UCSD-AML1 (cell line): ENCODE data around the gene ITGB1BP1.
A peak's percentile ranks its signal among the peaks of the same experiment; 100 is the strongest.

Experiments
- DNase-seq: peaks from one replicate; lab custom pipeline; 2025; ENCODE audit not compliant: unreplicated experiment; lab: John Stamatoyannopoulos, UW

The ITGB1BP1 gene

DNA sequence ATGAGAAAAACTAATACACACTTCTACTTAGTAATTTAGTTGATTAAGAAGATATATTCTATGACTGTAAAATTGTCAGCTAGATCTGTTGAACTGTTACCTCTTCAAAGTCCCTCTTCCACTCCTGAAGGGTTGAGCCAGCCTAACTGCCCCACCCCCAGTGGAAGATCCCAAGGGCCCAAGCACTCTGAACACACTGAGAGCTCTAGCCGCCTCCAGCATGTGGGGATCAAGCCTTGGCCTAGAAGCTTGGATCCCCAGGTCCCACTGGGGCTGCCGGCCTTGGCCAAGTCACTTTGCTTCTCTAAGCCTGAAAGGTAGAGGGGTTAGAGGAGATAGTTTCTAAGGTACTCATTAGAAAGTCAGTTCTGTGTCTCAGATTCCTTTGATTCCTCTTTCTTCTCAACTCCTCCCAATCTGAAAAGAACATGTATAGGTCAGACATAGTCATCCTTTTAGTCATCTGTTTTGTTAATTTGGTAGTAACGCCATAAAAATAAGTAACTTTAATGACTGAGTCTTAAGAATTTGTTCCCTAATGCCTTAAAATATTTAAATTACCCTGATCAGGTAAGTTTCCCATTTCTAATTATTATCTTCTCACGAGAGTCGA is 5.7 kb upstream of the ITGB1BP1 start:
- no peak for DNase-seq

DNA sequence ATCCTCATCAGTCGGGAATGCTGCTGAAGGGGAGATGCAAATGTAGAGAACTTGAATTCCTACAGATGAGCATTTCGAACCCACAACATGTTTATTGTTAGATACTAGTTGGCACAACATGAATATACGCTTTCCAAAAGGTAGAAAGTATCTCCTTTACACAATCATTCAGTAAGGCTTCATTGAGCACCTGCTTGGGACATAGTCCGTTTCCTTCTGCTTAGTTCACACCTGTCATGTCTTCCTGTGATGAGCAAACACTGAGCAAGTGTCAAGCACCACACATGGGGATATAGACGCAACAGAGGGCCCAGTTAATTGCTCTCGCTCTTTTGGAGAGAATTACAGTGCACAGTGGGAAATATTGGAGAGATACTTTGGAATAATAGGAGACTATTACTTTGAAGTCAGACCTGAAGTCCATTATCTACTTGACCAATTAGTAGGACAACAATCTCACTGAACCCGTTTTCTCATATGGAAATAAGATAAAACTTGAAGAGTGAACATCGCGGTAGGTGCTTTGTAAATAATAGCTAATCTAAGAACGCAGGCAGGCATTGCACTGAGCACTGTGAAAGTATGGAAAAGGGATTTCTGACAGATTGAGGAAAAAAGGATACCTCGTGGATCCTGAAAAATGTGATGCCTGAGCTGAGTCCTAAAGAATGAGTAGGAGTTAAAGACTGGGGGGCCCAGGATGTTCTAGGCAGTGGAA is 1.3 kb upstream of the ITGB1BP1 start:
- DNase-seq, result no peak

DNA sequence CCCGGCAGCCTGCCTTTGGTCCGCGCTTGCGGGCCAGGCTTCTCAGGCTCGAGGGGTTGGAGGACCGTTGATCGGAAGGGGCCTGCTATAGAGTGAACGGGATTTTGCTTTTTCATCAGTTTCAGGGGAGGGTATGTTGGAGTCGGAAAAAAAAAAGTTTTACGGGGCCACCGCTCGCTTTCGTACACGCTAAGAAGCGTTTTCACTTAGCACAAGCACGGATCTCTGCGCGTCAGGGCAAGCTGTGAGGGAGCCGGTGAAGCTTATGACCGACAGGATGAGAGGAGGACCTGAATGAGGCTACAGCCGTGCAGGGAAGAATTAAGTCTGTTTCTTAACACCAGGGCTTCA is 569 bp upstream of the ITGB1BP1 start:
- peak; percentile 57 for DNase-seq

DNA sequence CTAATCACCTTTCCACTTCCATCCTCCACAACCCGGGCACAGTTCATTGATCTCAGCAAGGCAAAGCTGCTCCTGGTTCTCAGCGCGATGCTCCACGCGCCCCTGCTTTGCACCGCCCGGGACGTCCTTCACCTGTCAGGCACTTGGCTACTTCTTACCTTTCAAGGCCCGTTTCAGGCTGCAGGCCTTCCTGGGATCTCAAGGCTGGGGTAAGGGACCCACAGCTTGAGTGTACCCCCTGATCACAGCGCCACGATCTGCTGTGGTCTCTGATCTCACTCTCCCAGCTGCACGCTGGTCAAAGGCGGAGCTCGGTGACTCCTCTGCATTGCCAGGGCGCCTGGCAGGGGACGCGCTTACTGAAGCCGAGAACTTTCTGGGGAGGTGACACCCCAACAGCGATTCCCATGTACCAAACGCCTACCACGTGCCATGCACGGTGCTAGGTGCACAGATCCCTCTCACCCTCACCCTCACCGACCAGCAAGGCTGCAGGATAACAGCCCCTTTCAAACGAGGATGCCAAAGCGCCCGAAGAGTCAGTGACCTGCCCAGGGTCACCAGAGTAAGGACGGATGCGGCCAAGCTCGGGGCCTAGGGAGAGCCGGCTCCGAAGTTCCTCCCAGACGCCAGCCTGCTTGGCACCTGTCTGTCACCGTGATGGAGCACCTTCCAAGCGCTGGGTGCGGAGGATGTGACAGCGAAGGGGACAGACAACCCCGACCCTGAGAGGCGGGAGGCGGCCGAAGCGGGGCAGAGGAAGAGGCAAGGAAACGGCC is 818 bp downstream of the ITGB1BP1 start:
- peak; percentile 61 for DNase-seq

DNA sequence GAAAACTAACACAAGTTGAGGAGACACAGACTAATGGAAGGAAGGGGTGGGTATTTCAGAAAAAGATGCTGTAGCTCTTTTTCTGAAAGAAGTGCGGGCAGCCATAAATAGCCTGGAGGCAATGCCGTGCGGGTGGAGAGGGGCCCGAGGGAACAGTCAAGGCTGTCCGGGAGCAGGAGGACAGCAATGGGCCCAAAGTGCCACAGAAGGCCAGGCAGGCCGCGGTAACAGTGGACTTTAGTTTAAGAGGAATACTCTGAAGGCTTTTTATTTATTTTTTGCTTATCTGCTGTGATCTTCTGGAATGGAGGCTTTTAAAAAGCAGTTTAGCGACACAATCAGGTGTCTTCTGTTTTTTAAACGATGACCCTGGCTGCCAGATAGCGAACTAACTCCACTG is 2.8 kb downstream of the ITGB1BP1 start:
- no peak for DNase-seq

DNA sequence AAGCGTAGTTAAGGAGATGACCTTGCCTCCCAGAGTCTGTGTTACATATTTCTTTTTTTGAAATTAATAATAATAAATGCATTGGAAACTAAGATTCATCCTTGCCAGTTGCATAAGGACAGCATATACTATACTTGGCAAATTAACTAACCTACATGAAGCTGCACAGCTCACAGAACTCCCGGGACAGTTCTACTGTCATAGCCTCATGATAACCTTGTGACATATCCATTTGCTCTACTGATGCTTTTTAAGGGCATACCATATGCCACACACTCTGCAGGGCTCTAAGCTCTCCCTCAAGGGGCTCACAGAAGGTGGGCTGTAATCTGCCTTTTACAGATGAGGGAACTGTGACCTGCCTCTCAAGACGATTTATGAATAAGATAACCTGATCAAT is 3.8 kb downstream of the ITGB1BP1 start:
- no peak for DNase-seq

DNA sequence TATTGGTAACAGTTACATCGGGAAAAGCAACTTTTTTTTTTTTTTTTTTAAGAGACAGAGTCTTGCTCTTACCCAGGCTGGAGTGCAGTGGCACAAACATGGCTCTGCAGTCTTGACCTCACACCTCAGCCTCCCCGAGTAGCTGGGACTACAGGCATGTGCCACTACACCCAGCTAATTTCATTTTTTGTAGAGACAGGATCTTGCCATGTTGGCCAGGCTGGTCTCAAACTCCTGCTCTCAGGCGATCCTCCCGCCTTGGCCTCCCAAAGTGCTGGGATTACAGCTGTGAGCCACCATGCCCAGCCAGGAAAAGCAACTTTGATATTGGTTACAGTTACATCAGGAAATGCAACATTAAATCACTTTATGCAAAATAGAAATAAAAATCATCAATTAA is 4.6 kb downstream of the ITGB1BP1 start:
- no peak for DNase-seq

DNA sequence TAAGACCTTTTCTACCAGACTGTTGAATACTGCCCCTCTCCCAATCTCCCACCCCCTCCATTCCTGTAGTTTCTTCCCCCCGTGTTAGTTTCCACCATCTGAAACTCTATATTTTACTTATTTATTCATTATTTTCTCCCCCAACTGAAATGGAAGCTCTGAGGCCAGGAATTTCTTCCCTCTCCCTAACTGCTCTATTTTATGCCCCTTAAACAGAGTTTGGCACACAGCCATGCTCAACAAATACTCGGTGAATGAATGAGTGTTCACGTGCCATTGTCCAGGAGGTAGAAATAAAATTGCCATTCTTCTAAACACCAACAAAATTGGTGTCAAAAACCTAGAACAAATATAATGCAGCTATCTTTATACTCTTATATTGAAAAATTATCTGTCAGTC is 5.6 kb downstream of the ITGB1BP1 start:
- DNase-seq, result no peak

DNA sequence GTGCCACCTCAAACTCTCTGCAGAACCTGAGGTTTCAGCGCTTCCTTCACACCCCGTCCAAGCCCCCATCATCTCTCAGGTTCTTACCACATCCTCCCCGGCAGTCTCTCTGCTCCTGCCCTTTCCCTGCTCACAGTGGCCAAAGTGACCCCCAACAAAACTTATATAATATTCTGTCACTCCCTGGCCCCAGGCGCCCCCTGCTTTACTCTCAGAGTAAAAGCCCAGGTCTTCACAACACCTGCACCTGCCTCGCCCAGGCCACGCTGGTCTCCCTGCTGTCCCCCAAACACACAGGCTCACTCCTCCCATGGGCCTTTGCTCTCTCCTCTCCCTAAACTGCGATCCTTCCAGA is 6.4 kb downstream of the ITGB1BP1 start:
- DNase-seq, result no peak

DNA sequence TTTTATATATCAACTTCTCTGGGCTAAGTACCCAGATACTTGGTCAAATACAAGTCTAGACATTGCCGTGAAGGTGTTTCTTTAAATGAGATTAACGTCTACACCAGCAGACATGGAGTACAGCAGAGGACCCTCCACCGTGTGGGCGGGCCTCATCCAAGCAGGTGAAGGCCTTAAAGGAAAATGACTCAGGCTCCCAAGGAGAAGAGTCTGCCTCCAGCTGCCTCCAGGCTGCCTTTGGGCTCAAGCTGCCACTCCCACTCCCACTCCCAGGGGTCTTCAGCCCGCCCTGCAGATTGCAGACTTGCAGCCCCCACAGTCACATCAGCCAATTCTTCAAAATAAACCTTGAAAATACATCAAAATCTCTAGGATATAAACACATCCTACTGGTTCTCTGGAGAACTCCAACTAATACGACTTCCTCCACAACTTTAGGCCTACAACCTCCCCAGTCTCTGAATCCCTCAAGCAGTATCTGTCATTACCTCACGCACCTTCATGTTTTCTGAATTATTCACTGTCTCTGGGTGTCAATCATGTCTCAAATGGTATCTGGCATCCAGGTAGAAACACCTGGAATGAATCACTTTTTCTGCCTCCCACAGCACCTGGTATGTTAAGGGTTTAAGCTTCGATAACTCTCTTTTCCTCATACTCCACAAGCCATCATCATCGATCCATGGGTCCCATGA is 6.9 kb downstream of the ITGB1BP1 start:
- DNase-seq, result no peak

DNA sequence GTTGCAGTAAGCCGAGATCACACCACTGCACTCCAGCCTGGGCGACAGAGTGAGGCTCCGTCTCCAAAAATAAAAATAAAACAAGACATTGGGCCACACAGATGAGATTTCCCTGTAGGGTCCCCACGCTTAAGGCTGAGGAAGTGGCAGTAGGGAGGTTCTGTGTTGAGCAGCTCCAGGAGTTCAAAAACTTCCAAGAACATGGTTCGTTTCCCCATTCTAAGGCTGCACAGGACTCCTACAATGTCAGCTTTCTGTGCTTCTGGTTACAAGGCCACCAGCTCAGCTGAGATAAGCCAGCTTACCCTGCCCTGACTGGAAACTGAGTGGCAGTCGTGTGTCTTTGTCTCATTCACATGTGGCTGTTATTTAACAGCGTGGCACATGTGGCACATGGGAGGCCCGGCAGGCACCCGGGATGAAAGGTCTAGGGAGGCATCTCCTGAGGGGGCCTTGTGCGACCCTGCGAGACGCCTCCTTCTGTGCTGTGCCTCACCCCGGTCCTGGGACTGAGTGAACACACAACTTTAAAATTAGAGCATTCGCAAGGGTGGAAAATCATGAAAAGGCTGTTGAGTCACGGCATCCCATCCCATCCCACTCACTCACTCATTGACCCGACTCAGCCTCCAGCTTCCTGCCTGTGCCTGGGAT is 7.7 kb downstream of the ITGB1BP1 start:
- DNase-seq, result no peak

DNA sequence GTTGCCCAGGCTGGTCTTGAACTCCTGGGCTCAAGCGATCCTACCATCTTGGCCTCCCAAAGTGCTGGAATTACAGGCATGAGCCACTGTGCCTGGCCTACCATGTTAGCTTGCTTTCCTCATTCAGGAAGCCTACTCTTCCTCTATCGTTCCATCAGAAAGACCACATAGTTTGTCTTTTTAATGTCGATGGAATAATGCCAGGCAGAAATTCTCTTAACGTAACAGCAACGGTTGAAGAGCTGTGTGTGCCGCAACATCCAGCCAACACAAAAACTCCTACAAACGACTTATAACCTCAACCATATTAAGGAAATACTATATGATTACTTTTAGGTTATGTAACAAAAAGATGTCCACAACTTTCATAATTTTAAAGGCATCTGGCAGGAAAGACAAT is 10.5 kb downstream of the ITGB1BP1 start:
- DNase-seq, result no peak

DNA sequence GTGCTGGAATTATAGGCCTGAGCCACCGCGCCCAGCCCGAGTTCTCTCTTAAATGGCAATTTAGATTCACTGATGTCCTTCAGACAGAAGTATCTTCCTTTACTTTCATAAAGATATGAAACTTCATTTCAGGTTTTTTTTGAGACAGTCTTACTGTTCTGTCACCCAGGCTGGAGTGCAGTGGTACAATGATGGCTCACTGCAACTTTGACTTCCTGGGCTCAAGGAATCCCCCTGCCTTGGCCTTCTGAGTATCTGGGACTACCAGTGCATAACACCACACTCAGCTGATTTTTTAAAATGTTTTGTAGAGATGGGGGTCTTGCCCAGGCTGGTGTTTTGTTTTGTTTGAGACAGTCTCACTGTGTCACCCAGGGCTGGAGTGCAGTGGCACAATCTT is 13.2 kb downstream of the ITGB1BP1 start:
- DNase-seq, result no peak

DNA sequence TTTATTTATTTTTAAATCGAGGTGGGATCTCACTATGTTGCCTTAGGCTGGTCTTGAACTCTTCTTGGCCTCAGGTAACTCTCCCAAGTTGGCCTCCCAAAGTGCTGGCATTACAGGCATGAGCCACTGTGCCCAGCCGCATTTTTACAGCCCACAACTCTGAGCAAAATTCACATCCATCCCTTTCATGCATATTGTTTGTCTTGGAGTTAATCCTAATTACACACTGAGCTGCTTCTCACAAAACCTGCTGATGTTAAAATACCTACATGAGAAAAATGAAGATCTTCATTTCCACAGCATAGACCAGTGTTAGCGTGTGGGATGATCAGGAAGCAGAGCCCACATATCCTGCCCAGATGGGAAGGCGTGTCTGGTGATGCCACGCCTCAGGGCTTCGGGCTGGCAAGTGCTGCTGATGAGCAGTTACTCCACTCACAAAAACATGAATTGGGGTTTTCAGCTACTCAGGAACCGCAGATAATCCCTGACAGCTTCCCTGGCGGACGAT is 14.6 kb downstream of the ITGB1BP1 start:
- DNase-seq, result peak; percentile 31

DNA sequence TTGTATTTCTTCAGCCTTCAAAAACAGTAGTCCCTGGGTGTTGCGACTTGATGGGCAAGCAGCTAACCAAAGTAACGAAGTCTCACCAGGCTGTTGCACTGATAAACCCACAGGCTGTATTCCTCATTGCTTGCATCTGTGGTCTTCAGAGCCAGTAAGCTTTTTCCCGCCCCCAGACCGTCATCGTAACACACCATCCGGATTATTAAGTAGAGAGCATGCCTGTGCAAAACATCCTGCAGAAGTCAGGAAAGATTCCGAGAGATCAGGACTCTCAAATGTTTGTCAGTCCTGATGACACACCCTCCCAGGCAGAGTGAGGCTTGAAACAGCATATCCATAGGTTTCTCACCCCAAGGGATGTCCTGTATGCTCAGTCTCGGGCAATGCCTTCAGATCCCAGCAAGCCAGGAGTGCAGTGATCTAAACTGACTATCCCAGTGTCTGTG is 15.9 kb downstream of the ITGB1BP1 start:
- DNase-seq, result no peak

DNA sequence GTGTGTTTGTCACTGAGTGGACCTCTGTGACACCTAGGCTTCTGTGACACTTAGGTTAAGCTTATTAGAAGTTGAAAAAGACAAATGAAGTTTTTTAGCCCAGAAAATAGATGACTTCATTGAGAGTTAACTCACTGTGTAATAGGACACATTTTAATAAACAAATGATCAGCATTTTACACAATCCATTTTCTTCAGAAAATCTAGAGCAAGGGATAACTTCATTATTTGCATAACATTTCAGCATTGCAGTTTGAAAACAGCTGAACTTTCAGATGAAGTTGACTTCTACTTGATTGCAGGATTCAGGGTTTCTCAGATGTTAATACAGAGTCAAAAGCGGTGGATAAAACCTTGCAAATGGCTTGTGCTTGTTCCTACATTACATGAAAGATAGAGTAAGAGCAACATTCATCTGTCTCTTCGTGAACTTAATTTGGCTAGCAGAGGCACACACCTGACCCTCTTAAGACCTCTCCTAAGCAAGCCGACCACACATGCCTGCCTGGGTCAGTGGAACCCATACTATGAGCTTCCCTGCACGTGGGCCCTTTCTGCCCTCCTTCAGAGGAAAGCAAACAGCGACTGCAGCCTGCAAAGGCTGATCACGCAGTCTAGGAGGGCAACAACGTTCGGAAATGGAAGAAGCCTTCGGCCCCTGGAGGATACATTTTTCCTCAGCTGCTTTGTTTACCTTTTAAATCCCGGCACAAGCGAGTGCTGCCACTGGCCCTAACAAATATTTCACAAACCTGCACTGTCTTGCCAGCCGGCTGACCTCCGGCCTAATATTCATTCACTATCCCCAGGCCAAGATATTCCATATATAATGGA is 16.6 kb downstream of the ITGB1BP1 start:
- DNase-seq, result no peak

DNA sequence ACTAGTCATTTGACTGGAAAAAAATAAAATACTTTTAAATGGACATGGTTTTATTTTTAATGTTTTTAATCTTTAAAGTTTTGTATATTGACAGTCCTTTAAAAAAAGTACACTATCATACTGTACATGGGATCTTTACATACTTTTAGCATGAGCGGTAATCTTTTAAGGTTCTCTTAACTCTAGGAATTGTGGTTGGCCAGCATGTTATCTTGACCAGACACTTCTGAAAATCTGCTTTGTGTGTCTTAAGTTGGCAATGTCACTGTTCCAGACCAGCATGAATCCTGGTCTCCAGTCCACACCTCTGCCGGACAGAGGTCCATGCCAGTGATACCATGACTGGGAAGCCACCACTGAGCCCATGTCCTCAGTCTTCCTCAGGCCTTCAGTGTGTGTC is 17.7 kb downstream of the ITGB1BP1 start:
- DNase-seq, result no peak

DNA sequence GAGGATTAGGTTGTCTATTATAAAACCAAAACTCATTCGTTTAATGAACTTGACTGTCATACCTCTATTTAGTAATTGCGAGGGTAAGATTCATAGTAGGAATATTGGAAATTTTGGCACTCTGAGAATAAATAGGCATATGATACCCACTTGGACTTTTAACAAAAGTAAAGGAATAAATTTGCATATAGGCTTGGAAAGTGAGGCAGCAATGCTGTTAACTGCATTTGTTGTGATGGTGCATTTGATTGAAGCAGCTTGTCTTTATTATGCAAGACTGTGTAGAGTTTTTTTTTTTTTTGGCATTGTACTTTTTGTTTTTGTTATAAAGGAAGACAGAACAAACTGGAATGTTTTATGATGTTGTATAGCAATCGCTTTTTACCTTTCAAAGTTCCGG is 18.9 kb downstream of the ITGB1BP1 start:
- DNase-seq, result no peak

DNA sequence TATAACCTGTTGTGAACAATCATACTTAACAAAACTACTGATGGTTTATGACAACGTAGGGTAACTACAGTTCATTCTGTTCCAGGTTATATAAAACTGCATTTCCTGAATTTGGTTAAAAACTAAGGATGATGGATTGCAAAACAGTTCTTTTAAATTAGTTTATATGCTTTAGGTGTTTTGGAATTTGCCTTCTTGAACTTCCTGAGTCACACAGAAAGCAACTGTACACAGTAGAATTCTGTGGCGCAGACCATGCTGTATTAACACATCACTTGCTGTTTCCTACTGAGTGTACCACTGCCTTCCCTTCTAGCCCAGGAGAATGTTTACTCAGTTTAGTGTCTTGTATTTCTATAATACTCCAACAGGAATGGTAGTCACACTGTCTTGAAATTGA is 19.4 kb downstream of the ITGB1BP1 start:
- DNase-seq, result no peak
